GM21825 (cell line): ENCODE results near the gene DIPK1C.
"Not testable (repeated sequence)": the region's sequence is repeated elsewhere in the genome, so short reads cannot be mapped to it uniquely, and the experiment has no call there.

ENCODE experiments used
- ATAC-seq: cut with Tn5 transposase; IDR thresholded peaks from one replicate; pipeline ENCODE4 v1.9.1; 2021; ENCODE audit warnings: mild to moderate bottlenecking, moderate library complexity; ENCODE audit not compliant: unreplicated experiment

DIPK1C gene

DNA sequence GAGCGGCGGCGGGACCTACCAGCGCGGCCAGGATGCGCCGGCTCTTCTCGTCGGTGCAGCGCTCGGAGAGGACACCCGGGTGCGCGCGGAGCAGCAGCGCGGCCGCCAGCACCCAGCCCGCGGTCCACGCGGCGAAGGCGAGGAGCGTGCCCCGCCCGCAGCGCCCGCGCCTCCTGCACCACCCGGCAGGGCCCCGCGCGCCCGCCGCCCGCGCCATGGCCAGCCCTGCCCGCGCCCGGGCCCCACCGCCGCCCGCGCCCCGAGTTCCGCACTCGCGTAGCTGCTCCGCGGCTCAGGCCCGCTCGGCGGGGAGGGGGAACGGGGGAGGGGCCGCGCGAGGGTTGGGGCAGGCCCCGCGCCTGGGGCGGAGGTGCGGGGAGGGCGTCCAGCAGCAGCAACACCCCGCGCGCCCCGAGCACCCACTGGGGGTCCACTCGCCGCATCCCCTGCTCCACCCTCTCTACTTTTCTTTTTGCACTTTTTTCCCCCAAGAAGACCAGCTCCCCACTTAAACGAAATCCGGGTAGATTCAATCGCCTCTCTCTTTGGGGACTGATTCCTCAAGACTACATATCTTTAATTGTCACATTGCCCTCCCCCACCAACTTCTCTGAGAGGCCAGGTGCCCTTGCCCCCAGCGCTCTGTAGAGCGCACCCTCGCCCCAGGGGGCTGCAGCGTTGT is at the start of gene DIPK1C:
Gene DIPK1C (minus strand): TSS at position 266 of the 682 bp plus-strand sequence. CDS start 49 bp downstream, at position 217.
- ATAC-seq: no peak

DNA sequence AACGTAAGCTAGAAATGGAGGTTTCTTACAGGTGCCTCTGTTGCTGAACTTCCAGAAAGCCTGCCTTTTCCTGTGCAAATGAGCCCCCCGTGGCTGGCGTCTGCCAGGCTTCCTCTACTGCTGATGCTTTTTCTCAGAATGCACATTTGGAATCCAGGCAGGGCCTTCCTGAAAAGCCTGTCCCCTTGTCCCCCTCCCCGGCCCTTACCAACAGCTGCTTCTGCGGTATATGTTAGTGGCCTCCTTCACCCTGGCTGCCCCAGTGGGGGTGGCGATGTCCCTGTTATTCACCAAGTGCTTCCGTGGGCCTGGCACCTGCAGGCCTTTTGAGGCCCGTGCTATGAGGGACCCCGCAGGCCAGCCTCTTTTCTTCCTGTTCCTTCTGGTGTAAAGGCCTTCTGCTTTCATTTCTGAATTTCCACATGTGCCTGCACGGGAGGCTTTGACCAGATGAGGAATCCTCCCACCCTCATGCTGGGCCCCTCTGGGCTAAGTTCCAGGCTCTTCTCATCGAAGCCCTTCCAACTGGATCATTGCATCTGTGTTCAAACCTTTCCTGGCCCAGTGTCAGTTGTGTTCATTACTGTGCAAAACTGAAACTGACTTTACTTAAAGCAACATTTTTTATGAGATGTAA is 49.5 kb upstream of the DIPK1C start:
- no peak for ATAC-seq

DNA sequence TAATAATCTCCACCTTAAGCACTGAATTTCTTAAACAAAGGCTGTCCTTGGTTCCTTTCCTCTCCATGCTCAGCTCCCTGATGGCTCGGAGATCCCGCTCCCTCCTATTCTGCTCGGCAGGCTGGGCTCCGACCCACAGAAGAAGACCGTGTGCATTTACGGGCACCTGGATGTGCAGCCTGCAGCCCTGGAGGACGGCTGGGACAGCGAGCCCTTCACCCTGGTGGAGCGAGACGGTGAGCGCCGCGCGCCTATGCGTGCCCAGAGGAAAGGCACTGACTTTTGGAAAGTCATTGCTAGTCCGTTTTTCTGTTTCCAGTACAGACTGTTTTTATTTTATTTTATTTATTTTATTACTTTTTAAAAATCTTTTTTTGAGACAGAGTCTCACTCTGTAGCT is 48.7 kb upstream of the DIPK1C start:
- no peak for ATAC-seq

DNA sequence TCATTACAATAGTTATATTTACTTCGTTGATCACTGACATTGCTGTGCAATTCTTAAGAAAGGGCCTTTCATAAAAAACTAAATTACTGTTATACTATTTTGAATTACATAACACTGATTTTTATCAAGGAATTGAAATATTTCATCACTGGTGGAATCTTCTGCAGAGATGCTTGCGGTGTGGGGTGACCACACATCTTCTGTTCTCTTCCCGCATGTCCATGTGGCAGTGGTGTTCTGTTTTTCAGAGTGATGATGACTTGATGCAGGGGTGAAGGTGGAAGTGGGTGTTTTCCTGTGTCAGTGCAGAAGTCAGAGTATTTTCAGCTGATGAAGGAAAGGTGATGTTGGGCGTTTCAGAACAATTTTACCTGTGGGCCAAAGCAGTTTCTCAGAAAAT is 46.0 kb upstream of the DIPK1C start:
- ATAC-seq: no peak

DNA sequence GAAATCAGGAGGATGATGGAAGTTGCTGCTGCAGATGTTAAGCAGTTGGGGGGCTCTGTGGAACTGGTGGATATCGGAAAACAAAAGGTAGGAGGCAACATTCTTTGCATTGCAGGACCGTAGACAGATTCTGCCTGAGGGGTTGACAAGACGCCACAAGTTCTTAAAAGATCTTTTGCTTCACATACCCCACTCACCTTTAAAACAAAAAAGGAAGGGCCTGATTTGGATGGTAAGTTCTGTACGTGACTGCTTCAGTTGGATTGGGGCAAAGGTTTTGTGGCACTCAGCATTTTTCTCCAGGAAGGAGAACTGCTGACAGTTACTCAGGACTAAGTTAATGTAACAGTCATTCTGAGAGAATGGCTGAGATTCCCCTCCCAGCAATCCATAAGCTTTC is 44.3 kb upstream of the DIPK1C start:
- no peak for ATAC-seq

DNA sequence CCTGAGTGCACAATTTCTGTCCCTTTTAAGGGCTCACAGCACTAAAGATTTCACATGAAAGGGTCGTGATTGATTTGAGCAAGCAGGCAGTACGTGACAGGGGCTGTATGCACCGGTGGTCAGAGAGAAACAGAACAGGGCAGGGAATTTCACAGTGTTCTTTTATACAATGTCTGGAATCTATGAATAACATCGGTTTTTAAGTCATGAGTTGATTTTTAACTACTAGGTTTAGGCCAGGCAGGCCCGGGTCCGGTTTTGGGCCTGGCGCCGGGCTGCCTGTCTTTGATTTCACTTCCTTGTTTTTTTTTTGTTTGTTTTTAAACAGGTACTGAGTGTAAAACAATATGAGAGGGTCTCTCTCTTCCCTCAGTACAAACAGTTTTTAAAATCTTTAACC is 43.7 kb upstream of the DIPK1C start:
- not testable (repeated sequence) for ATAC-seq

DNA sequence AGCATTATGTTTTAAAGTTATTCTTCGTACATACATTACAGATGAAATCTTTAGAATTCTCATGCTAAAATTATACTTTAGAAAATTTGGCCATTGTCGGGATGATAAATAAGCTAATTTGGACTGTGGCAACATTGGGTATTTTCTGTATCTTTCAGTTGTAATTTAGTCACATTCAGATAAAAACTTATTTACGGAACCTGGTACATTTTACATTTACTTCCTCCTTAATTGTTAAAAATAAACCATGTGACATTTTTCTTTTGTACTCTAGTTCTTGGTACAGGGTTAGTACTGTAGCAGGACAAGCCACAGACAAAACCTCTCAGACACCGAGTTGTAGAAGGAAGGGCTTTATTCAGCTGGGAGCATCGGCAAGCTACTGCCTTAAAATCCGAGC is 43.3 kb upstream of the DIPK1C start:
- no peak for ATAC-seq

DNA sequence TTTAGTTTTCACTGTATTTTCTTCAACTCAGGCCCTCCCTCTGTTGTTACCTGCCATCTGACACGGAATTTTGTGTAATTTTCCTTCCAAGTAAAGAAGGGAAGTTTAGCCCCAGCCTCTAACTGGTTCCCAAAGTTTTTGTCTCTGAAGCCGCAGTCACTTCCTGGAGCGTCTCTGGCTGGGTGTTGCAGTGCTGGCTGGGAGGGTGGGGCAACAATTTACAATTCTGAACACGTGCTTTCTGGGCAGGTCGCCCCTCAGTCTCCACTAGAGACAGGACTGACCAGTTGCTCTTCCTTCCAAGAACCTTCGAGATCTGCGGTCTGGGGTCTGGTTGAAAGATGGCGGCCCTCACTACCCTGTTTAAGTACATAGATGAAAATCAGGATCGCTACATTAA is 42.5 kb upstream of the DIPK1C start:
- peak; percentile 33 for ATAC-seq

DNA sequence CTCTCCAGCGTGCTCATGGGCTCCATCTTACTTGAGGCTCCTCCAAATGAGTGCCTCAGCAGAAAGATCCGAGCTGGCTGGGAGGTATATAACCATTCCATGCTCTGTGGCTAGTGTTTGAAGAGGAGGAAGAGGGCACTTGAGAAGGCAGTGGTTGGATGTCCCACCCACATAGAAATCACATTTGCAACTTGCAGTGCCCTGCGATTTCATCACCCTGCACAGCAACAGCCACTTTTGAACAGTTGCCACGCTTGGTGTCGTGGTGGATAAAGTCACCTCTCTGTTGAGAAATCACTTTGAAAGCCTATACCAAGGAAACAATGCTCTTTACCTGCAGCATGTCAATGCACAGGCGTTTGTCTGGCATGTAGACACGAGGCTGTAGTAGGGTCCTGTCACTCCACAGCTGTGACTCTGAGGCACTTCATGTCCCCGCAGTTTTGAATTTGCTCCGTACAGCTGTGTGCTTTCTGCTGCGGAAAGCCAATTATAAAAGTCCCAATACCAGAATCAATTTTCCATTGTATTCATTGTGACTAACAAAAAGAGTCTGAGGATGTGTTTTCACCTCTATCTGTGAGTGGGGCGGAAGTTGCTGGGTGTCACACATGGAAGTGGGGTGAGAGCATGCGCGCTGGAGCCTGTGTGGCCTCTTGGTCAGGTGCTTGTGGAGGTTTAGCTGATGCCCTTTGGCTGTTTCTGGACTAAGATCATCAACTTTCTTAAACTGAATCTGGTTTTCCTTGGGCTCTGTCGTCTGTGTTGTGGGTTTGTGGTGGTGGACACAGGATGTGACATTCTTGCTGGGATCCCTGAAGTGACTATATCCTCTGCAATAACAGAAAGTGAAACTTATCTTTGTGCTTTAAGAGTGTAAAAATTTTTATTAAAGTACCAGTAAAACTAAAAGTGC is 41.9 kb upstream of the DIPK1C start:
- ATAC-seq: peak; percentile 34

DNA sequence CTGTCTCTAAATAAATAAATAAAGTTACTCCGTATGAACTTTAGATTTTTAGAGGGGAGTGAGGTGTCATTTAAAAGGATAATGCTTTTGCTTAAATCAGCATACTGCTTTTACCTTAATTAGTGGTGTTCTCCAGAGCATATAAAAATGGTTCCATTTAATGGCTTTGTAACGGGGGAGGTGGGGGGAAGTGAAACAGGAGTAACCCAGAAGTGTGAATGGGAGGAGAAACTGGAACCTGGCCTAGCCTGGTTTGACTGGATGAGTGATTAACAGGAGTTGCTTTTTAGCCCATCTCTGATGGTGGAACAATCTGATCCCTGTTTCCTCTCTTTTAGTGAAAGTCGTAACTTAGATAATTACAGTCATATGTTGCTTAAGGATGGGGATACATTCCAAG is 40.7 kb upstream of the DIPK1C start:
- ATAC-seq: no peak

DNA sequence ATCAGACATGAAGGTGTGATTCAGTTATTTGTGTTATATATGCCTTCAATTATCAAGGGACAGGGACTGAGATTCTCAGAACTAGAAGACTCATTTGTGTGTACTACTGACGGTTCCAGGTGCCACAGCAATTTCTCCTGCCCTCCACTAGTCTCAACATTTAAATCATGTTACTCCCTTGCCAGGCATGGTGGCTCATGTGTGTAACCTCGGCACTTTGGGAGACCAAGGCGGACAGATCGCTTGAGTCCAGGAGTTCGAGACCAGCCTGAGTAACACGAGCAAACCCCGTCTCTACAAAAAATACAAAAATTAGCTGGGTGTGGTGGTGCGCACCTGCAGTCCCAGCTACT is 40.2 kb upstream of the DIPK1C start:
- no peak for ATAC-seq

DNA sequence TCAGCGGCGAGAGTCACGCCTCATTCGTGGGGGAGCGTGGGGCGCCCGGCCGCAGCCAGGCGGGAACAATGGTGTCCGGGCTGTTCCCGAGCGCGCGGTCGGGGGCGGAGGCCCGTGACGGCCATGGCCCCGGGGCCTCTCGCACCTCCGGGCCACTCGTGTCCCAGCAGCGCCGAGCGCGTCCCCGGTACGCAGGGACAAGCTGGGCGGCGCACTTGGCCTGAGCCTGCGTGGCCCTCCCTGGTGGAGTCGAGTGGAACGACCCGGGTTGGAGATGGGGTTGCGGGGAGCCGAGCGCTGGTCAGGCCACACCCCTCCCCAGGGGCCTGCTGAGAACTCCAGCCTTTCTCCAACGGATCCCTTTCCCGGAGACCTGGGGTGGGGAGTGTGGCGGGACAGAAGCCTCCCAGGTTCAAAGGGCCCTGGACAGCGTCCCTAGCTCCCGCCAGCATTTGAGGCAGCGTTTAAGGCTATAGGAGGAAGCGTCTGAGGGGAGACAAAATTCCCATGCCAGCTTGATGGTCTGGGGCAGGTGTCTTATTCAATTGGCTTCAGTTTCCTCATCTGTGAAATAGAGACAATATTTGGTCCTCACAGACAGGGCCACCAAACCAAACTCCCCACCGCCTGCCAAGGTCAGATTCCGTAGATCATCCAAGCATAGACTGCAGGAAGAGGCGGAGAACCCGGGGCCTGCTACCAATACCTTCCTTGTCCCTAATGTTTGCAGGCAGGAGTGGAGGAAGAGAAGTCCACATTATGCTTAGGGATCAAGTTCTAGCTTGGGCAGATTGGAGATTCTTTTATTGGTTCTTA is 39.6 kb upstream of the DIPK1C start:
- ATAC-seq: peak; percentile 18

DNA sequence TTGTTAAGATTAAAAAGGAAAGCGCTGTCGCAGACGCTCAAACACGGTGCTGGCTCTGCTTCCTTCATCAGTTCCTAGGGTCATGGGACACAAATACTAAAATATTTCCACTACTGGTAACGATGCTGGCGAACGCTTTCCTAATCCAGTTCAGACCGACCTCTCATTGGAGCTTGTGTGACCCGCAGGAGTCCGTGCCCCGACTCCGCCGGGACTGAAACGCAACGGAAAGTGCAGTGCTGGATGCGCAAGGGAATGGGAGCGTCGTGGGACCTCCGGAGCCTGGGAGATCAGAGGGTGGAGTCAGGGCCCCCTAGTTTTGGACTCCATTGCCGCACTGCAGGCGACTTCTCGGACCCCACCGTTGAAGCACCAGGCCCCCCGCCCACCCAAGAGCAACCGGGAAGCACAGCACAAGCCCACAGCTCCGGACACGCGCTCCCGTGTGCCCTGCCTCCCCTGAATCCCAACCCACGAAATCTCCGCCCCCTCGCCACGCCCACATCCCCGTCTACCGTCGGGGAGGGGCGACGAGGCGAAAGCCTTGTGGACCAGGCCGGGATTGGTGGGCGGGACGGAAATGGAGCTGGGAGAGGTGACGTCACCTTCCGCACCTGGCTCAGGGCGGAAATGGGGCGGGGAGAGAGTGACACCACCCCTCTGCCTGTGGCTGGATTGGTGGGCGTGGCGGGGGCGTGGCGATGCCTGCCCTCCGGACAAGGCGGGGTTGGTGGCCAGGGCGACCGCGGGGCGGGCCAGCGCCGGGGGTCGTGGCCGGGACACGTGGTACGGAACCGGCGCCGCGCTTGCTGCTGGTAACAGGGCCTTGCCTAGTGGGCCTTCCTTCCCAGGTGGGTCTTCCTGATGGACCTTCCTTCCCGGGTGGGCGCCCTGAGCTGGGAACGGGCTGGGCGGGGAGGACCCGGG is 38.7 kb upstream of the DIPK1C start, which contains the start of gene CNDP2:
Gene CNDP2 (plus strand): TSS at position 783 of the 927 bp plus-strand sequence. CDS start 3,611 bp downstream, outside the sequence.
- peak; percentile 73 for ATAC-seq

DNA sequence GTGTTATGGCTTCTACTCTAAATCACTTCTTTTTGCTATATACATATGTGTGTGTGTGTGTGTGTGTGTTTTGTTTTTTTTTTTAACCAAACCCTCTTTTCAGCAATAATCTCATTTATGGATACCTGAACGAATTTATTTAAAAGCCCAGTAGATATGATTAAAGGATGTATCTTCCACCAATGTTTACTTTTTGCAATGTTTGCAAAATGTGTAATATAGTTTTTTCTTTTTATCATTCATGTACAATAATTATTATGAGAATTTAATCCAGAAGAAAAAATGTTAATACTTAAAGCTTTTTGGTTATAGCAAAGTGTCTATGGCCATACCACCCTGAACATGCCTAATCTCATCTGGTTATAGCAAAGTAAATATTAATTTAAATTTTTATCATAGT is 37.4 kb upstream of the DIPK1C start:
- no peak for ATAC-seq

DNA sequence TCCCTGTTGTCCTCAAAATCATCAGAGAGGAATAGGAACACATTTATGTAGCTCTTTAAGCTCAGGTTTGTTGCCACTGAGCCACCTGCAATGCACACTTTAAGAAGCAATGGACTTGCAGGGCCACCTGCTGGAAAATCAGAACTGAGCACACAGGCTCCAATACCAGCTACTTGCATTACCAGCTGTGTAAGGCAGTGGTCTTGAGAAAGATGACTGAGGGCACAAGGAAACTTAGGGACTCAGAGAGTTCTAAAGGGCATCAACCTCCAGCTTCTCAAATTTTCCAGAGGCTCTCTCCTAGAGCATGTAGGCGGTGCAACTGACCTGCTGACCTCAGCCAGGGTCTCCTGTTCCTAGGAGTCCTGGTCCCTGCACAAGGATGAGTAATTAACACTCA is 36.6 kb upstream of the DIPK1C start:
- no peak for ATAC-seq

DNA sequence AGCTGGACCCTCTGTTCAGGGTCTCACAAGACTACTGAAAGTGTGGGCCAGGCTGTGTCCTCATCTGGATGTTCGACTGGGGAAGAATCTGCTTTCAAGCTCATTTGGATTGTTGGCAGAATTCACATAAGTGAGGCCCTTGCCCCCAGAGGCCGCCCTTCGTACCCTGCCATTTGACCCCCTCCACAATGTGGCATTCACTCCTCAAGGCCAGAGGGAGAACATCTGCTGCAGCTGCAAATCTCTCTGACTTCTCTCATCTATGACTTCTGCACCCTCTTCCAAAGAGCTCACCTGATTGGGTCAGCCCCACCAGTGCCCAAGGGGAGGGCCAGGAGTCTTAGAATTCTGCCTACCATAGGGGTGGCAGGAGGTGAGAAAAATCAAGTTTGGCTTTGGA is 35.2 kb upstream of the DIPK1C start:
- no peak for ATAC-seq

DNA sequence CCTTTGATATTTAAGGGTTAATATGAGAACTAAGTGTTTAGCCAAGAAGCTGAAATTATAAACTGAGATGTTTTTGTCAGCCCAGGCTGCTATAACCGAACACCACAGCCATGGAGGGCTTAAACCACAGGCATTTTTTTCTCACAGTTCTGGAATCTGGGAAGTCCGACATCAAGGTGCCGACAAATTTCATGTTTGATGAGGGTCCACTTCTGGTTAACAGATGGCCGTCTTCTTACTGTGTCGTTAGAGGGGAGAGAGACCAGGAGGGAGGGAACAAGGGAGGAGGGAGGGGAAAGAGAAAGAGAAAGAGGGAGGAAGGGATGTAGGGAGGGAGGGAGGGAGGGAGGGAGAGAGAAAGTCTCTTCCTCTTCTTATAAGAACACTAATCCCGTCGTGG is 32.6 kb upstream of the DIPK1C start:
- no peak for ATAC-seq

DNA sequence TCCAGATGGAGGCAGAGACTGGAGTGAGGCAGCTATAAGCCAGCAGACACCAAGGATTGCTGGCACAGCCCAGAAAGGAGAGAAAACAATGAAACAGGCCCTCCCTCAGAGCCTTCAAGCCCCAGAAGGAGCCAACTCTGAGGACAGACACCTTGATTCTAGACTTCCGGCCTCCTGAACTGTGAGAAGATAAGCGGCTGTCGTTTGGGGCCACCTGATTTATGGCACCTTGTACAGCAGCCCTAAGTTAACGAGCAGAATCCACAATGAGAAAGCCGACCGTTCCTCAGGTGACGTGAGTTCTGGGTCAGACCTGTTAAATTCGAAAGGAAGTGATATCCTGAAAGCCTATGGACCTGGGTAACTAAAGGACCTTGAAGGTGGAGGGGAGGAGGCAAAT is 31.8 kb upstream of the DIPK1C start:
- no peak for ATAC-seq

DNA sequence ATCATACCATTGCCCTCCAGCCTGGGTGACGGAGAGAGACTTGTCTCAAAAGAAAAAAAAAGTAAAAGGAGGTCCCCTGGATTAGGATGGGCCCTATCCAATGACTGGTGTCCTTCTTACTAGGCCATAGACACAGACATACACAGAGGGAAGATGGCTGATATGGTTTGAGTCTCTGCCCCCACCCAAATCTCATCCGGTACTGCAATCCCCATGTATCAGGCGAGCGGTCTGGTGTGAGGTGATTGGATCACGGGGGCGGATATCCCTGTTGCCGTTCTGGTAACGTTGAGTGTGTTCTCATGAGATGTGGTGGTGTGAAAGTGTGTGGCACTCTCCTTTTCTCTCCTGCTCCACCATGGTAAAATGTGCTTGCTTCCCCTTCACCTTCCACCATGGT is 31.2 kb upstream of the DIPK1C start:
- no peak for ATAC-seq
